ENCODE measurements around the gene H2AZ2.
"Not testable (repeated sequence)": the region's sequence is repeated elsewhere in the genome, so short reads cannot be mapped to it uniquely, and the experiment has no call there.

Gene H2AZ2

GRCh38 chr7:44870336-44870735 is 22.4 kb upstream of the H2AZ2 start:
- not testable (repeated sequence) for DNase-seq

GRCh38 chr7:44867073-44867995 is 19.4 kb upstream of the H2AZ2 start:
- DNase-seq = peak; percentile 79

DNA sequence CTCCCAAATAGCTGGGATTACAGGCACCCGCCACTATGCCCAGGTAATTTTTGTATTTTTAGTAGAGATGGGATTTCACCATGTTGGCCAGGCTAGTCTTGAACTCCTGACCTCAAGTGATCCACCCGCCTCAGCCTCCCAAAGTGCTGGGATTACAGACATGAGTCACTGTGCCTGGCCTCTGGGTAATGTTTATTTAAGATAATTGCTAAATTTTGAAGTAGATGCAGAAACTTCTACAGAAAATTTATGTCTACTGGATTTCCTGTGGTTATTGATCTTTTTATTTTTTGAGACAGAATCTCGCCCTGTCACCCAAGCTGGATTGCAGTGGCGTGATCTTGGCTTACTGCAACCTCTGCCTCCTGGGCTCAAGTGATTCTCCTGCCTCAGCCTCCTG is 14.1 kb upstream of the H2AZ2 start:
- not testable (repeated sequence) for DNase-seq

DNA sequence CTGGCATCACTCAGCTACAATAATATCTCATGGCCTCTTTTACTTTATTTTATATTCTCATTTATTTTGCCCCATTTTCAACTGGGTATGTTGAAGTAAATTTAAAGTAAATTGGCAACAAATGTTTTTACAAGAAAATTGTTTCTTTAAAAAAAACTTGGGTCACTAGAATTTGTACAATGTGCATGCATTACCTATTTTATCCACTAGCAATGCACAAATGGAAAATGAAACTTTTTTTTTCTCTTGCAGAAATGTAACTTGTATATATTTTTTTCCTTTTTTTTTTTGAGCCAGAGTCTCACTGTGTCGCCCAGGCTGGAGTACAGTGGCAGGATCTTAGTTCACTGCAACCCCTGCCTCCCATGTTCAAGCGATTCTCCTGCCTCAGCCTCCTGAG is 10.3 kb upstream of the H2AZ2 start:
- no peak for DNase-seq

DNA sequence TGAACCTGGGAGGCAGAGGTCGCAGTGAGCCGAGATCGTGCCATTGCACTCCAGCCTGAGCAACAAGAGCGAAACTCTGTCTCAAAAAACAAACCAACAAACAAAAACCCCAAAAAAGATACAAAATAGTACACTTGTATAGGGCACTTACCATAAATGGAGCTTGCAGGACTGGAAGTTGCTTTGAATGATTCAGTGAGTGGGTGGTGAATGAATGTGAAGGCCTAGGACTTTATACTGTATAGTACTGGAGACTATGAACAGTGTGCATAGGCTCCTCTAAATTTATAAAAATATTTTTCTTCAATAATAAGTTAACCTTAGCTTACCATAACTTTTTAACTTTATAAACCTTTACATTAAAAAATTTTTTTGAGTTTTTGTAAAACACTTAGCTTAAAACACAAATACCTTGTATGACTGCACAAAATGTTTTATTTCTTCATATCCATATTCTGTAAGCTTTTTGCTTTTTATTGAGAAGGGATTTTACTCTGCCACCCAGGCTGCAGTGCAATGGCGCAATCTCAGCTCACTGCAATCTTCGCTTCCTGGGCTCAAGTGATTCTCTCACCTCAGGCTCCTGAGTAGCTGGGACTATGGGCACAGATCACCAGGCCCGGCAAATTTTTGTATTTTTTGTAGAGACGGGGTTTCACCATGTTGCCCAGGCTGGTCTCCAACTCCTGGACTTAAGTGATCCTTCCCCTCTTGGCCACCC is 6.9 kb upstream of the H2AZ2 start:
- no peak for DNase-seq

- DNase-seq = no peak
These were observed 5.5 kb upstream of the H2AZ2 start for GRCh38 chr7:44853391-44853790.

DNA sequence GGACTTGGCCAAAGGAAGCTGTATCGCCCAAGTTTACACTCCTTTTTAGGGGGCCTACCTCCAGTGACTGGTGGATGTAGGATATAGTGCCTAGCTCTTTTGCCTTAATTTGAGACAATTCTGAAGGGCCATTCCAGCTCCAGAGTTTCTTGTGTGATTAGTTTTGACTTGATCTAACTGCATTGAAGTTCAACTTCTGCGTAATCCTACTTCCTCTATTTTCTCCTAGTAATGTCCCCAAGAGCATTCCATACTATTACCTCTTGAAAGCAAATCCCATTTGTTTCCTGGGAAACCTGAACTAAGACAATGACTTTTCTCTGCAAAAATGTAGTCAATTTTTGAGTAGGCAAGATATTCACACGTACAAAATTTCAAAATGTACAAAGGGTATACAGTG is 4.7 kb upstream of the H2AZ2 start:
- DNase-seq = no peak

DNA sequence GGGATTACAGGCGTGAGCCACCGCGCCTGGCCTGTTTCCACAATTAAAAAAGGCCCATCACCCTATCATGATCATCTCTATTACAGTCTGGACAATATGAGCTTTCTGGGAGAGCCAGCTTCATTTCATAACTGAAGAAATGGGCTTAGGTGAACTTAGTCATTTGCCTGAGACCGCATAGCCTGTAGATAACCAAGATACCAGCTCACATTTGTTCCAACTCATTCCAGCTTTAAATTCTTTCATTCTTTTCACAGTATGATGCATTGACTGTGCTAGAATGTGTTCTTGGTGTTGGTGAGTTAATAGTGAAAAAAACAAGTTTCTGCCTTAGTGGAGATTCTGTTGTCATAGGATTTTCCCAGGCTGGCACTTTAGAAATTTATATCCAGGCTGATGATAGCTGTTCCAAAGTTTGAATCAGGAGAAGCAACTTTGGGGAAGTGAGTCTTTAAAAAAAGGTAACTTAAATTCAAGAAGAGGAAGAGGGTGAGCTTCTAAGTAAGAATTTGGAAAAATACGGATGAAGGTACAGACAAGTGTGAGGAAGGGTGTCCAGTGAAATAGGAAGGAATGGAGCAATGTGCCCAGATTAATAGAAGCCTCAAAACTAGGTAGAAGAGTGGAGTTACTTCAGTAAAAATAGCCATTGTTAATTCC is 2.1 kb upstream of the H2AZ2 start:
- no peak for DNase-seq

GRCh38 chr7:44849259-44849884 is 1.5 kb upstream of the H2AZ2 start:
- DNase-seq = no peak

GRCh38 chr7:44847509-44847919 is 373 bp downstream of the H2AZ2 start:
- DNase-seq = peak; percentile 82

DNA sequence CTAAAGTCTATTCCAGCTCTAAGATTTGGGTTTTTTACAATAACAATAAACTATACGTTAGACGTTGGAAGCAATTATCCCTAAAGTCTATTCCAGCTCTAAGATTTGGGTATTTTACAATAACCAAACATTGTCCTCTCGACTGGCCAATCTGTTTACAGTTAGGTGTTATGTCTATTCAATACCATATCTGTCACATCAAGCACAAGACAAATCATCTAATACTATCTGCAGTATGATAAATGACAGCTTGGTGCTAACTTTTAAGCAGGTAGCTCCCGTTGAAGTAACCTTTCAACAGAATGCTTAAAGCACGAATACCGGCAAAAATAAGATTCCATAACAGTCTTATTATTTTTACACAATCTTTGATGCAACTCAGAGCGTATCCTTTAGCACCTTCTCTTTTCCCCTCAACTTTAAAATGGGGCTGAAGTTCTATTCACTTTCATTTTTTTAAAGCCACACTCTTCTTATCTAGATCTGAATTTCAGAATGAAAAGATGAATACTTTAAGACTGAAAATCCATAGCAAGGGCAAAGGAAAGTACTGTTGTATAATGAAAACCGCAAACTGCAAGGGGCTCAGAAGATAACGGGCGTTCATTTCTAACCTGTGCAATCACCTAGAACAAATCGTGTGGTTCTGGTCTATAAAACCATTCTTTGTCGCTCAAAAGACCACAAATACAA is 925 bp downstream of the H2AZ2 start:
- no peak for DNase-seq

DNA sequence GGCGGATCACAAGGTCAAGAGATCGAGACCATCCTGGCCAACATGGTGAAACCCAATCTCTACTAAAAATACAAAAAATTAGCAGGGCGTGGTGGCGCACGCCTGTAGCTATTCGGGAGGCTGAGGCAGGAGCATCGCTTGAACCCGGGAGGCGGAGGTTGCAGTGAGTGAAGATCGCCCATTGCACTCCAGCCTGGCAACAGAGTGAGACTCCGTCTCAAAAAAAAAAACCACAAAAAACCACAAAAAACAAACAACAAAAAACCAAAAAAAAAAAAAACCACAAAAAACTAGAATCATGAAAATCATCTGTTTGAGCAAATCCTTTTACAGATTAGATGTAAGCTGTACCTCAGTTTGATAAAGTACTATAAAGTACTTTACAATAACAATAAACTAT is 1.5 kb downstream of the H2AZ2 start:
- DNase-seq = not testable (repeated sequence)

GRCh38 chr7:44845451-44845850 is 2.4 kb downstream of the H2AZ2 start:
- no peak for DNase-seq

GRCh38 chr7:44843440-44843839 is 4.4 kb downstream of the H2AZ2 start:
- not testable (repeated sequence) for DNase-seq

DNA sequence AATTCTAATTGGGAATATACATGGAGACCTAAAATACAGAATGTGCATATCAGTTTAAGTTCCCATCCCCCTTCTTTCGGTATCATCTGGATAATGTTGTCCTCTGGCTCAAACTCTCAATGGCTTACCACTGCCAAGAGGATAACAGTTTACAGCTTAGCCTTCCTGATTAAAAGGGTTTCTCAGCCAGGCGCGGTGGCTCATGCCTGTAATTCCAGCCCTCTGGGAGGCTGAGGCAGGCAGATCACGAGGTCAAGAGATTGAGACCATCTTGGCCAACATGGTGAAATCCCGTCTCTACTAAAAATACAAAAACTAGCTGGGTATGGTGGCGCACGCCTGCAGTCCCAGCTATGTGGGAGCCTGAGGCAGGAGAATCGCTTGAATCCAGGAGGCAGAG is 5.2 kb downstream of the H2AZ2 start:
- DNase-seq = not testable (repeated sequence)

DNA sequence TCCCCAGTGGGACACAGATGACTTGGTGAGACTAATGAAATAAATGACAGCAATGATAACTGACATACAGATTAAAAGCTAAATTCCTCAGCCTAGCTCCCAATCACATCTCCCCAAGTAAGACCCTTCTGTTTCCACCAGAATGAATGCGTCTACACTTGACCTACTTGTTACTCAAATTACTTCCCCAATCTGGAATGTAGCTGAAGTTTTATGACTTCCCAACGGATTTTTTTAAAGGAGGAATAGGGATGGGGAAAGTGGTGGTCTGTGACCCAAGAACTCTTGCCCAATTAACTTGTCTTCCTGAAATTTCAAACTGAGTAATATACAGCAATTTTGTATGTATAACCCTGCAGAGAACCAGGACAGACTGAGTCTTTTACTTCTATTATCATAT is 9.1 kb downstream of the H2AZ2 start:
- DNase-seq = no peak

DNA sequence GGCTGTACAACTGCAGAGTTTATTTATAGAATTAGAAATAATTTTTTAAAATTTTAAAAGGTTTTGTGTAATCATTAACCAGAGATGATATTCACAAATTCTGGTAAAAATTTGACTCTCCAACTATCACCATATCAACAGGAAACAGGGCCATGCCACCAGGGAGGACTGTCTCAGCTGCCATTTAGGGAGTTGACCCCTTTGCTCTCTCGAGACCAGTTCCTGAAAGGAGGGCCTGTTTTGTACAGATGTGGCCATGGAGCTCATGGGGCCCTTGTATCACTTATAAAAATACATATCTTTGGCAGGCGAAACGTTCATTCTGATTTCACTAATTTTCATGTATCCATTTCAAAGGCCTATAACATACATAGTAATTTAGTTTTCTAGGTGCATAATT is 20.3 kb downstream of the H2AZ2 start:
- DNase-seq = no peak

DNA sequence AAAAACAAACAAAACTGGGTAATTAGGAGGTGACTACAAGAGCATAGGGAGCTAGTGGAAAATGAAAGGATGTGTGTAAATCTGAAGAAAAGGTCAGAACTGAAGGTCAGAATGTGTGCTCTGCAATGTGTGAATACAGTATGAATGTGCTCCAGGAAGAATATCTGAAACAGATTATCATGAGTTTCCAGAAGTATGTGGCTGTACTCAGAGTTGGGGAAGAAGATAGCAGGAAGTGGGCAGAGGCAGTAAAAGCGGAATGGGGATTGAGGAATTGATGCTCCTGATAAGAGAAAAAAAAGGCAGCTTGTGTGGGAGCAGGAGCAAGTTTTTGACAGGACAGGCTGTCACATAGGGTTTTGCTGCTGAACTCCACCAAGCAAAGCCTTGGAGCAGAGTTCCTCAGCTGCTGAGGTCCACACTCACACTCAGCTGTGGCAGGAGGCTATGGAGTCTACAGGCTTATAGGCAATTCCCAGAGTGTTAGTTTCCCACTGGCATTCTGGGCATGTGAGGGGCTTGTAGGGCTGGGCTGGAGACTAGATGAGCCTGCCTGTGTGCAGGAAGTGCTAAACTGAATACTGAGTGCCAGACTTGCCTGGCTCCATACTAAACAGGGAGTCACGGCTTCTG is 22.9 kb downstream of the H2AZ2 start:
- DNase-seq = peak; percentile 20

- DNase-seq = no peak
These were observed 24.6 kb downstream of the H2AZ2 start for GRCh38 chr7:44823255-44823781.

DNA sequence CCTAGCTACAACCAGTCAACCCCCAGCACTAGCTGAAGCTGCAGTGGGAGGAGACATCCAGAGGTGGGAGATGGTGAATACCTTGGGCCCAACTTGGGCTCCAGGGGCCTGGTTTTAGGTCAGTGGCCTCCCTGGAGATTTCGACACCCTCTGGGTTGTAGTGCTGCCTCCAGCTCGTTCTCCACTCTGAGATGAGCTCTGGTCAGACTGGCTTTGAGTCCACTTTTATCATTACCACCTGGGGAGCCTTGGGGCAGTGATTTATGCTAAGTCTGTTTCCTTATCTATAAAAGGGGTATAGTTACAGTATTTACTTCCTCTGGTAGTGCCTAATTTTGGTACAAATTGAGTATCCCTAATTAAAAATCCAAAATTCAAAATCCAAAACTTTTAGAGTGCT is 28.6 kb downstream of the H2AZ2 start:
- no peak for DNase-seq

GRCh38 chr7:44814919-44815318 is 33.0 kb downstream of the H2AZ2 start:
- DNase-seq = no peak
